Psoas muscle (tissue), 8 donors: ENCODE results near the gene SSTR5. TPM values are rescaled to one million over a fixed set of nuclear protein-coding genes. Genes with fewer than 3 reads are reported as not detected.
"Not testable (repeated sequence)": the region's sequence is repeated elsewhere in the genome, so short reads cannot be mapped to it uniquely, and the experiment has no call there.

Experiments
- ATAC-seq, 4 donors: fragments of 200-7000 bp; cut with Tn5 transposase; one replicate each; pipeline ENCODE4 v1.9.1; 2020; ENCODE audit warnings: moderate library complexity in 3 of 4, mild to moderate bottlenecking in 2 of 4
- DNase-seq, 2 donors: peaks; one replicate each; pipeline ENCODE4 v3.0.0-alpha.2; 2020
- H3K27ac ChIP-seq: fragments of 200-600 bp; one replicate; pipeline ENCODE4 v1.8.0; 2022
- H3K27me3 ChIP-seq, 3 donors: fragments of 200-600 bp in 1 of 3; one replicate each; pipeline versions ENCODE4 v1.6.1 to v1.8.0; 2013 to 2022; ENCODE audit warnings: low read length in 2 of 3, mild to moderate bottlenecking in 2 of 3, moderate library complexity in 1 of 3; ENCODE audit not compliant: insufficient read depth in 3 of 3
- H3K36me3 ChIP-seq, 2 donors: fragments of 200-600 bp in 1 of 2; one replicate each; pipeline versions ENCODE4 v1.6.1 to v1.8.0; 2013 to 2022; ENCODE audit warnings: low read depth in 1 of 2, mild to moderate bottlenecking in 1 of 2, moderate library complexity in 1 of 2; ENCODE audit not compliant: insufficient read depth in 1 of 2
- H3K4me1 ChIP-seq: fragments of 200-600 bp; one replicate; pipeline ENCODE4 v1.8.0; 2022
- H3K4me3 ChIP-seq: fragments of 200-600 bp; one replicate; pipeline ENCODE4 v1.8.0; 2022; ENCODE audit warnings: mild to moderate bottlenecking
- H3K9me3 ChIP-seq: fragments of 200-600 bp; one replicate; pipeline ENCODE4 v1.8.0; 2022
- CTCF ChIP-seq: fragments of 200-600 bp; IDR thresholded peaks from one replicate; pipeline ENCODE4 v1.8.0; 2022; ENCODE audit warnings: antibody characterized with exemption
- WGBS, 3 donors: extraction: QIAGEN DNeasy Blood & Tissue Kit; methylation state at CpG; one replicate each; pipeline versions ENCODE4 v1.1.6 to v1.1.7; 2013; 5-methylcytosine and 5-hydroxymethylcytosine counted together
- intact Hi-C, 2 donors: fragments of 100-400 bp; cut with DNase I; formaldehyde crosslinking; loops; one replicate each; pipeline versions ENCODE4 v1.11.0 to v1.14.2; 2022
- polyA plus RNA-seq, 3 donors: library from polyadenylated mRNA; stranded (reverse); fragments of 200-250 nt; gene quantifications; one replicate each; pipeline ENCODE4 v1.2.3, GENCODE V29; 2013
- total RNA-seq, 4 donors: library from RNA; stranded (reverse); fragmentation: NEBNext Ultra II Directional in 2 of 4; extraction: Animal tissue kit (Norgen Biotek cat#: 25700) in 2 of 4; gene quantifications; one replicate each; pipeline versions ENCODE4 v1.2.1 to v1.2.4, GENCODE V29; 2021 to 2023
- donor health status: healthy with polysubstance abuse.
- donor health status: DM: no; HTN: no; CAD: no; lungs with moderate emphysema.
- donor health status: Bipolar disorder and iron deficiency.
- donor health status: healthy.
- donor health status: DM: yes; HTN: yes; CAD: no.
- donor health status: DM: no; HTN: no; CAD: no.
- donor health status: DM: no; HTN: no; CAD: no.
- donor health status: DM: yes; HTN: yes; CAD: no.

The SSTR5 gene
- total and polyA plus RNA-seq, 7 donors = 0.03 to 0.32 (median 0.08) TPM; not detected in 3

DNA sequence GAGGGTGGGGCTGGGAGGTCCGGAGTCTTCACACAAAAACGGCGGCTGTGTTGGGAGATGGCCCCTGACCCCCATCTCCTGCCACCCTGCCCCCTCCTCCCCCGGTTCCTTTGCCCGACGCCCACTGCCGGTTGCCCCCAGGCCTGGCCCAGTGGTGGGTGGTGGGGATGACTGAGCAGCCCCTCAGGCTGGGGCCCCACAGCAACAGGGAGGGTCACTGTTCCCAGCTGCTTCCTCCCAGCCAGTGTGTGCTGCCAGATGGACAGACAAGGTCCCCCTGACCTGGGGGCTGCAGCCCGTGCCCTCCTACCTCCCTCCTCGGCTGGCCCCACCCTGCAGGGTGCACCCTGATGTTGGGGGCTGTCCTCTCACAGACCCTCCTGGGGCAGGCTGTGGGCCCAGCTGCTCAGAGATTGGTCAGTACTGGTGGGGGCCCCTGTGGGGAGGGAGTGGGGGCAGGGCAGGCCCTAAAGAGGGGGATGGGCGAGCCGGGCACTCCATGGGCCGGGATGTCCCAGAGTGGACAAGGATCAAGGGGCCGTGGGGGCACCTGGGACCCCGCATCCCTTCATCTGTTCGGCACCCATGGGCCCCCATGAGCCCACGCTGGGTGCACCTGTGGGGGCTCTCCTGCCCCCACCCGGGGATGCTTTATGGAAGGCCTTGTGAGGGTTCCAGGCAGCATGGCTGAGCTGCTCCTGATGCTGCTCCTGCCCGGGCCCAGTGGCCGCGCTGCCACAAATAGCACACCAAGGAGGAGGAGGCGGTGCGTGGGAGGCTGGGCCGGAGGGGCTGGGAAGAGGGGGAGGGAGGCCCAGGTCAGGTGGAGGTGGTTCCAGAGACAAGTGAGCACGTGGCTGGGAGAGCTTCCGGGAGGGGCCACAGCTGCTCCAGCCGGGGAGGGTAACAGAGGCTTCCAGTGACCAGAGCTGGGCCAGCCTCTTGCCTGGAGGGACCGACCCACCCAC is 18.4 kb downstream of the SSTR5 start:
- peaks cover 0 to 34% (median 6%) of the 10 kb centered on the region in 3 donors for H3K27me3 ChIP-seq
- WGBS, 3 donors = 31 to 35% (median 31%) methylated on average over 18 to 27 of the region's 27 CpGs
- peak overlapping the region; percentile 47 for H3K4me3 ChIP-seq
- TF ChIP-seq CTCF = no peak
- intact Hi-C loops = no loop called here
- peak overlapping the region; percentile 58 for H3K27ac ChIP-seq
- H3K36me3 ChIP-seq = no peaks in the 10 kb centered on the region
- ATAC-seq (peak; percentile 56 to 75 (median 70)), DNase-seq (peak; percentile 38 to 84)
- peaks cover 2% of the 10 kb centered on the region for H3K4me1 ChIP-seq
- H3K9me3 ChIP-seq = no peaks in the 10 kb centered on the region

DNA sequence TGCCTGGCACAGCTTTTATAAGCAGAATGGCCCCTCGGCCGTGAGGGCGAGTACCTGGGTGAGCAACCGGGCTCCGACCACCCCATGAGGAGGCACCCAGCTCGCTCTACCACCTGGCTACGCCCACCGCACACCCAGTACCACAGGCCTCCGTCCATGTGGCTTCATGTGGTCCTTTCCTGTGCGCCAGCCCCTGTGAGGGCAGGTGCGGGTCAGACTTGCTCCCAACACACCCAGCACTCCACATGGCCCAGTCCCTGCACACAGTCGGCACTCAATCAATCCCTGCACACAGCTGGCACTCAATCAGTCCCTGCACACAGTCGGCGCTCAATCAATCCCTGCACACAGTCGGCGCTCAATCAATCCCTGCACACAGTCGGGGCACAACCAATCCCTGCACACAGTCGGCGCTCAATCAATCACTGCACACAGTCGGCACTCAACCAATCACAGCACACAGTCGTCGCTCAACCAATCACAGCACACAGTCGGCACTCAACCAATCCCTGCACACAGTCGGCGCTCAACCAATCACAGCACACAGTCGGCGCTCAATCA is 19.5 kb downstream of the SSTR5 start:
- intact Hi-C loops = no loop called here
- ATAC-seq = no peak
- no peak for TF ChIP-seq CTCF
- peaks cover 5% of the 10 kb centered on the region for H3K4me1 ChIP-seq
- 95 to 97% (median 95%) methylated on average over 25 to 27 of the region's 27 CpGs for WGBS, 3 donors
- H3K27ac ChIP-seq = no peak overlapping the region
- no peaks in the 10 kb centered on the region for H3K36me3 ChIP-seq
- peaks cover 0 to 32% (median 6%) of the 10 kb centered on the region in 3 donors for H3K27me3 ChIP-seq
- no peaks in the 10 kb centered on the region for H3K9me3 ChIP-seq
- DNase-seq = no peak
- H3K4me3 ChIP-seq = no peak overlapping the region

- intact Hi-C loops, H3K9me3 ChIP-seq, DNase-seq, ATAC-seq, H3K36me3 ChIP-seq, H3K27ac ChIP-seq, H3K4me3 ChIP-seq: not testable (repeated sequence)
- Histone ChIP-seq H3K27me3 (peaks cover 0 to 25% (median 6%) of the 10 kb centered on the region in 3 donors), H3K4me1 (peaks cover 12% of the 10 kb centered on the region)
- 94 to 97% (median 97%) methylated on average over 27 of the region's 40 CpGs for WGBS, 3 donors
Observed at GRCh38 chr16:1092685-1093283, 20.2 kb downstream of the SSTR5 start.

GRCh38 chr16:1093284-1094123 is 21.0 kb downstream of the SSTR5 start:
- H3K9me3 ChIP-seq = no peaks in the 10 kb centered on the region
- no peak overlapping the region for H3K27ac ChIP-seq
- peaks cover 19% of the 10 kb centered on the region for H3K4me1 ChIP-seq
- no peak for TF ChIP-seq CTCF
- ATAC-seq = no peak
- H3K27me3 ChIP-seq = peaks cover 0 to 26% (median 5%) of the 10 kb centered on the region in 3 donors
- H3K36me3 ChIP-seq = no peaks in the 10 kb centered on the region
- 48 to 59% (median 58%) methylated on average over 66 to 85 of the region's 85 CpGs for WGBS, 3 donors
- H3K4me3 ChIP-seq = no peak overlapping the region
- no peak for DNase-seq
- intact Hi-C loops = no loop called here
